HG03469 (cell line): ENCODE measurements around the gene ZBTB18.

Experiments used
- ATAC-seq: cut with Tn5 transposase; IDR thresholded peaks from one replicate; pipeline ENCODE4 v1.9.1; 2021; ENCODE audit warnings: mild to moderate bottlenecking, moderate library complexity, moderate number of reproducible peaks; ENCODE audit not compliant: unreplicated experiment

ZBTB18 gene

GRCh38 chr1:244060686-244061085 is 9.6 kb downstream of the ZBTB18 start:
- no peak for ATAC-seq

- no peak for ATAC-seq
Measured at GRCh38 chr1:244062156-244062725, 11.2 kb downstream of the ZBTB18 start.

- no peak for ATAC-seq
Measured at GRCh38 chr1:244063498-244063897, 12.4 kb downstream of the ZBTB18 start.

- no peak for ATAC-seq
Measured at GRCh38 chr1:244064621-244065020, 13.5 kb downstream of the ZBTB18 start.

GRCh38 chr1:244065063-244065793 is 14.1 kb downstream of the ZBTB18 start:
- no peak for ATAC-seq

- ATAC-seq = no peak
Measured at GRCh38 chr1:244065960-244066388, 14.9 kb downstream of the ZBTB18 start.

GRCh38 chr1:244066954-244067716 is 16.1 kb downstream of the ZBTB18 start:
- ATAC-seq = no peak

- no peak for ATAC-seq
Measured at GRCh38 chr1:244067893-244068292, 16.8 kb downstream of the ZBTB18 start.

GRCh38 chr1:244068567-244068966 is 17.5 kb downstream of the ZBTB18 start:
- ATAC-seq = no peak

- no peak for ATAC-seq
Measured at GRCh38 chr1:244069326-244069898, 18.3 kb downstream of the ZBTB18 start.

- ATAC-seq = peak; percentile 63
Measured at GRCh38 chr1:244074559-244075171, 23.6 kb downstream of the ZBTB18 start.

GRCh38 chr1:244075247-244075722 is 24.2 kb downstream of the ZBTB18 start:
- no peak for ATAC-seq

- ATAC-seq = no peak
Measured at GRCh38 chr1:244076740-244077139, 25.7 kb downstream of the ZBTB18 start.

- ATAC-seq = no peak
Measured at GRCh38 chr1:244077473-244078220, 26.6 kb downstream of the ZBTB18 start.

GRCh38 chr1:244080343-244080929 is 29.4 kb downstream of the ZBTB18 start:
- ATAC-seq = no peak

- ATAC-seq = no peak
Measured at GRCh38 chr1:244082969-244083368, 31.9 kb downstream of the ZBTB18 start.

GRCh38 chr1:244083383-244083943 is 32.4 kb downstream of the ZBTB18 start:
- no peak for ATAC-seq

- no peak for ATAC-seq
Measured at GRCh38 chr1:244084763-244085162, 33.7 kb downstream of the ZBTB18 start.

- no peak for ATAC-seq
Measured at GRCh38 chr1:244085891-244086290, 34.8 kb downstream of the ZBTB18 start.
